ENCODE results near the gene CAMK2N2.
A peak's percentile ranks its signal among the peaks of the same experiment; 100 is the strongest.
"Not testable (repeated sequence)": the region's sequence is repeated elsewhere in the genome, so short reads cannot be mapped to it uniquely, and the experiment has no call there.

CAMK2N2 gene

GRCh38 chr3:184272269-184272668 lies 10.9 kb upstream of the CAMK2N2 start:
- DNase-seq (ENCODE audit: low read depth): no peak

- DNase-seq (ENCODE audit: low read depth): not testable (repeated sequence)
These were observed 5.9 kb upstream of the CAMK2N2 start for GRCh38 chr3:184267249-184267648.

GRCh38 chr3:184262764-184263179 lies 1.4 kb upstream of the CAMK2N2 start:
- no peak for DNase-seq (ENCODE audit: low read depth)

GRCh38 chr3:184261854-184262763 lies 756 bp upstream of the CAMK2N2 start:
- no peak for DNase-seq (ENCODE audit: low read depth)

GRCh38 chr3:184260724-184261269 lies 556 bp downstream of the CAMK2N2 start:
- no peak for DNase-seq (ENCODE audit: low read depth)

- no peak for DNase-seq (ENCODE audit: low read depth)
These were observed 1.3 kb downstream of the CAMK2N2 start for GRCh38 chr3:184259878-184260723.

- no peak for DNase-seq (ENCODE audit: low read depth)
These were observed 1.9 kb downstream of the CAMK2N2 start for GRCh38 chr3:184259396-184259877.

- no peak for DNase-seq (ENCODE audit: low read depth)
These were observed 2.4 kb downstream of the CAMK2N2 start for GRCh38 chr3:184258926-184259325.

GRCh38 chr3:184257083-184257915 lies 4.1 kb downstream of the CAMK2N2 start:
- no peak for DNase-seq (ENCODE audit: low read depth)

- no peak for DNase-seq (ENCODE audit: low read depth)
These were observed 5.9 kb downstream of the CAMK2N2 start for GRCh38 chr3:184255291-184256039.

- DNase-seq (ENCODE audit: low read depth): peak; percentile 75
These were observed 11.1 kb downstream of the CAMK2N2 start for GRCh38 chr3:184250167-184250828.

- peak; percentile 93 for DNase-seq (ENCODE audit: low read depth)
These were observed 11.8 kb downstream of the CAMK2N2 start, which contains the start of gene EEF1AKMT4 for GRCh38 chr3:184249412-184250166. EEF1AKMT4 (plus strand) TSS chr3:184249672; CDS start chr3:184249695, 23 bp downstream.

- DNase-seq (ENCODE audit: low read depth): peak; percentile 77
These were observed 12.6 kb downstream of the CAMK2N2 start, which contains the start of gene ALG3 for GRCh38 chr3:184248454-184249411. ALG3 (minus strand) TSS chr3:184248962; CDS start chr3:184248940, 22 bp downstream.

GRCh38 chr3:184242297-184242685 lies 19.1 kb downstream of the CAMK2N2 start:
- no peak for DNase-seq (ENCODE audit: low read depth)

- no peak for DNase-seq (ENCODE audit: low read depth)
These were observed 19.7 kb downstream of the CAMK2N2 start for GRCh38 chr3:184241447-184242296.

- no peak for DNase-seq (ENCODE audit: low read depth)
These were observed 20.3 kb downstream of the CAMK2N2 start for GRCh38 chr3:184241141-184241446.
